SW480 (cell line): ENCODE results near the gene UCP2.
A peak's percentile ranks its signal among the peaks of the same experiment; 100 is the strongest.
"Not testable (repeated sequence)": the region's sequence is repeated elsewhere in the genome, so short reads cannot be mapped to it uniquely, and the experiment has no call there.

ENCODE experiments used
- DNase-seq: peaks from one replicate; pipeline ENCODE4 v3.0.0-alpha.2; 2016; ENCODE audit warnings: low spot score

The UCP2 gene

DNA sequence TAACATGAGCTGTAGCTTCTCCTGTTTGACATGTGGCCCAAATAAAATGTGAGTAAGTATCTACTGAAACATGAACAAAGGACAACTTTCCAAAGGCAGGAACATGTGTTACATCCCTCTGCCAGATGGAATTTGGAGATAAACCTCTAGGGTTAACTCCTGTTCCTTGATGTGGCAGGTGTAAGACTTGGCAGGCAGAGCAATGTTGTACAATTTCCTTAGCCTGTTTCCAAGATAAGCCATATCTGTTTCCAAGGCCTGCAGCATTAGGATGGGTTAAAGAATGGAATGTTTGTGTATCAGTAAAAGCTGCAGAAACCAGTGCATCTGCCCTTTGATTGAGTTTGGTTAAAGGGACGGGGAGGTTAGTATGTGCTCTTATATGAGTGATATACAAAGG is 40.6 kb downstream of the UCP2 start:
- DNase-seq = no peak

DNA sequence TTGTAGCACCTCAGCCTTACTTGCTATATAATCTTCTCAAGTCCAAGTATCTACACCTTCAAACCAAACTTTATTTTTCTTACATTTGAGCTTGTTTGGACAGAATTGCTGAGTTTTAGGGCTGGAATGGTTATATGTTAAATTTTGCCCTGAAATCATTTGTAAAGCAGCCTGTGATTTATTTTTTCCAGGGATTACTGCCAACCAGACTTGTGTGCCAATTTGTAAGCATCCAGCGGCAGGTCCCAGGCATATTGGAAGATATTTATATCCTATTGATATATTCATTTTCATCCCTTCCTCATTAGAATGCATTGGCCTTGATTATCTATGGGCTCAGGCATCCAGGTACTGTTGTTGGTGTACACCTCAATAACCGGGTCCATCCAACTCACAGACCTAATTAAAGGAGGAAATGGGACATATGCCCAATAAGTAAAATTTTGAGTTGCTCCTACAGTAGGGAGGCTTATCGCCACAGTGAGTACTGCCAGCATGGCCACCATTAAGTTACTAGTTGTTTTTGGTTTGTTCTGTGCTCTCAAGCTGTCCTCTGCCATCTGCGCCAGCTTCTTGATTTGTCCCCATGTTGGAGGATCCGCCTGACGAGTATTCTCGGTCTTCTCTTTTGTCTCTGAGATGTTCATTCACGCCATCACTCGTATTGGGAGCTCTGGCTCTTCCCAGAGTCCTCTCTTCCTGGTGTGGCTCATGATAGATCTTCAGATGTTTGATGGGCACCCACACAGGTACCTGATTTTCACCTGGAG is 41.7 kb downstream of the UCP2 start:
- no peak for DNase-seq

DNA sequence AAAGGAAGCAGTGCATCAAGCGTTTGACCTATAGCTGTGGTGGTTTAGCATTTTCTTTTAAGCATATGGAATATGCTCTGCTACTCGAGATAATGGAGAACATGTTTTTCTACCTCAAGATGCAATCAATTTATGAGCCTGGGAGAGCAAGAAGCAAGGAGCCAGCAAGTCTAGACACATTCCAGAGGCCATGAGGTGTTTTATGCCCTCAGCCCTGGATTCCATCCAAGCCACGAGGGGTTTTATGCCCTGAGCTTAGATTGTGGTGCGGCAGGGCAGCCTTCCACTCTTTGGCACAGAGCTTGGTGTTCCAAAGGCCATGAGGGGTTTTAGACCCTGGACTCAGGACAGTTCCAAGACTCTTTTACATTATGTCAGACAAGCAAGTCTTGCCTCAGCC is 43.5 kb downstream of the UCP2 start:
- no peak for DNase-seq

DNA sequence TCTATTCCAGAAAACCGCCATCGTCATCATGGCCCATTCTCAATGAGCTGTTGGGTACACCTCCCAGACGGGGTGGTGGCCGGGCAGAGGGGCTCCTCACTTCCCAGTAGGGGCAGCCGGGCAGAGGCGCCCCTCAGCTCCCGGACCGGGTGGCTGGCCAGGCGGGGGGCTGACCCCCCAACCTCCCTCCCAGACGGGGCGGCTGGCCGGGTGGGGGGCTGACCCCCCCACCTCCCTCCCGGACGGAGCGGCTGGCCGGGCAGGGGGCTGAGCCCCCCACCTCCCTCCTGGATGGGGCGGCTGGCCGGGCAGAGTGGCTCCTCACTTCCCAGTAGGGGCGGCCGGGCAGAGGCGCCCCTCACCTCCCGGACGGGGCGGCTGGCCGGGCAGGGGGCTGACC is 46.6 kb downstream of the UCP2 start:
- not testable (repeated sequence) for DNase-seq

DNA sequence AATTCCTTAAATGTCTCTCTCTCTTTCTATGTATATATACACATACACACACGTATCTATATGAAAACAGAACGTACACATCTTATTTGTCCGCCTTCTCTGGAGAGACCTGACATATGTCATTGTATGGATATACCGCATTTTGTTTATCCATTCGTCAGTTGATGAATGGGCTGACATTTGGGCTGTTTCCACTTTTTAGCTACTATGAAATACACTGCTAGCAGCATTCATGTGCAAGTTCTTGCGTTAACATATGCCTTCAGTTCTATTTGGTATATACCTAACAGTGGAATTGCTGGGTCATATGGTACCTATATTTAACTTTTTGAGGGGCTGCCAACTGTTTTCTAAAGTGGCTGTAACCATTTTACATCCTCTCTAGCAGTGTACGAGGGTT is 49.9 kb downstream of the UCP2 start:
- DNase-seq = no peak

DNA sequence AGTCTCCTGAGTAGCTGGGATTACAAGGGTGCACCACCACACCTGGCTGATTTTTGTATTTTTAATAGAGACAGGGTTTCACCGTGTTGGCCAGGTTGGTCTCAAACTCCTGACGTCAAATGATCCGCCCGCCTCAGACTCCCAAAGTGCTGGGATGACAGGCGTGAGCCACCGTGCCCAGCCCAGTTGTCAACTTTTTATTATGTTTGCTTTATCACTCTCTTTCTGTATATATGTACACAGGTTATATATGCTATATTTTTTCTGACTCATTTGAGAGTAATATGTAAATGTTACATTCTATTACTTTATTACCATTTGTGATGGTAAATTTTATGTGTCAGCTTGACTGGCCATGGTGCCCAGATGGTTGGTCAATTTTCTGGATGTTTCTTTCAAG is 50.7 kb downstream of the UCP2 start:
- DNase-seq = no peak

DNA sequence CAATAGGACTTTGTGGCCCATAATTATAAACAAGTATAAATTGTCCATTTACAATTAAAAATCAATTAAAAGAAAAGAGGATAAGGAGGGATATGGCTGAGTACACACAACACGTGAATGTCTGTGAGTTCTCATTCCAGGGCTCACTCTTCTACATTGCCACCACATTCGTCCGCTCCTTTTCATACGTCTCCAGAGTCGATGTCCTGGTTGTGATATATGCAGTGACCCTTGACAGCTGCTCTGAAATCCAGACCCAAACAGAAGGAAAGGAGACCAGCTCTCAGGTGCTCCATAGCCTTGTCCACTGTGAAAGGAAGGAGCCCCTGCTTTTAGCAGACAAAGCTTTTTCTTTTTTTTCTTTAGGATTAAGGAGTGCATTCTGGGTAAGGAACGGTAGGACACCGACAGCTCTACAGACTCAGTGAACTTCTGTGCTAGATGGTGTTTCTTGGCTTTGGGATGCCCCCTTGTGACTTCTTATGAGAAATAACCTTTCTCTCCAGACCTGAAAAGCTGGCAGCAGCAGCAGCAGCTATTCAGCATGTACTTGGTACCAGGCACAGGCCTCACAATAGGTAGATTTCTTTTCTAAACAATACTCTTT is 51.5 kb downstream of the UCP2 start:
- DNase-seq = peak; percentile 75

DNA sequence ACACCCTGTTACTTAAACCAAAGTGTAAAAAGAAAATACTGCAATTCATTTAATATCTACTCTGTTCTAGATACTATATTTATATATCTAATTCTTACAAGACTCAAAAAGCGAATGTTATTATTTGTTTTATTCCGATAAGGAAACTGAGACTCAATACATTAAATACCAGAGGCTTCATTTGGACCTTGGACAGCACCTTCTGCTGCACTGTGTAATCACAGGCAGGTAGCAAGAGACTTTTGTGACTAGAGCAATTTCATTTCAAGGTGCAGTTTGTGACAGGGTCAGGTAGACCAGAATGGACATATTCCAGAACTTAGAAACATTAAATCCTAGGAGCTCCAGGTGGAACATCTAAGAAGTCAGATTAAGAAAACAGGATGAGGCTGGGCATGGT is 53.3 kb downstream of the UCP2 start:
- no peak for DNase-seq
